ENCODE measurements around the gene BCAS3. TPM values are rescaled to one million over a fixed set of nuclear protein-coding genes. Genes with fewer than 3 reads are reported as not detected.

BCAS3 gene
- total RNA-seq, 1 donor from 2014 or later: 43.6 TPM

GRCh38 chr17:61204456-61204855 lies 526.8 kb downstream of the BCAS3 start:
- DNase-seq: no peak

DNA sequence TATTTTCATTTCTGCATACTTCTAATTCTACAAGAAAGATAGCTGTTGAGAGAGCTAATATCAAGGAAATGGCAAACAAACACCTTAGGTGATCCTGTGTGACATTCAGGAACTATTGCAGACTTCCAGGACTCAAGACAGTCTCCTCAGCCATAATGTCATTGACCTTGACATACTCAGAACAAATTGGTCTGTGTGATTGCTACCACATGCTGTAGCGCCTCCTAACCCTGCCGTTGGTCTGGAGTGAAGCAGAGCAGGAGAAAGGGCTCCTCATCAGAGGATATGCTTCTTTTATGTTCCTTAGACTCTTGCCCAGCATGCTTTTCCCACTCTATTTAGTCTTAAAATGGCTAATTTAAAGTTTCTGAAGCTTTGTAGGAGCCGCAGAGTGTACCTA lies 527.8 kb downstream of the BCAS3 start:
- DNase-seq: no peak

DNA sequence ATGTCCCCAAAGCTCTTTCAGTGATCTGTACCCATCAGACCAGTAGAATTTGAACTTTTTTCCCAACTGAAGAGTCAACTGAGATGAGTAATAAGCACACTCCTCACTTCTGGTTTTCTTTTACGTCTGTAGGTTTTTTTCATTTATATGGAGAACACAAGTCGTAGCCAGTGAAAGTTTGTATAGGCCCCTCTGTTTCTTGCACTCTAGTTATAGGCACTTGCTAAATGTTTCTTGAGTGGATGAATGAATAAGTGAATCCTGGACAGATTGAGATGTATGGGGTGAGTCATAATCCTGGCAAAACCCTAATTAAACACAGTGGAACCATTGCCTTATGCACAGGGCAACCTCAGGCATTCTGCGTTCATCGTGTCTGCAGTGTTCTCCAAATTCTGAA lies 528.3 kb downstream of the BCAS3 start:
- DNase-seq: no peak

GRCh38 chr17:61206922-61207321 lies 529.3 kb downstream of the BCAS3 start:
- DNase-seq: no peak

GRCh38 chr17:61208301-61209105 lies 530.9 kb downstream of the BCAS3 start:
- DNase-seq: peak; percentile 46

- no peak for DNase-seq
Measured at GRCh38 chr17:61209106-61209439, 531.4 kb downstream of the BCAS3 start.

DNA sequence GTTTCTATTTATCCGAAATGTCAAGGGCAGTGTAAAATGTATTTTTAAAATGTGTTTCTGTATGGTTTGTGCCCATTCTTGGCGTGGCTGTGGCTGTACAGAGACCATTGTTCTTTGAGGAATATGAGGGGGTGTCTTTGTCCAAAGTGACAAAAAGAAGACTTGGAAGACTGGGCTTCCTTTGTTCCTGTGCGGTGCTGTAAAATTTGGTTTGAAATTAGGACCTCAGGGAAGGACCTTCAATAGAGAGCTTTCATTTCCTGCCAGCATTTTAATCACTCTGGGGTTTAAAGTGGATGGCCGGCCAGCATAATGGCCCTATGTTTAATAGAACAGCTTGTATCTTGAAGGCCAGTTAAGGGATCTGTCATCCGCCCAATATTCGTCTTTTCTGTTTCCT lies 531.9 kb downstream of the BCAS3 start:
- no peak for DNase-seq

DNA sequence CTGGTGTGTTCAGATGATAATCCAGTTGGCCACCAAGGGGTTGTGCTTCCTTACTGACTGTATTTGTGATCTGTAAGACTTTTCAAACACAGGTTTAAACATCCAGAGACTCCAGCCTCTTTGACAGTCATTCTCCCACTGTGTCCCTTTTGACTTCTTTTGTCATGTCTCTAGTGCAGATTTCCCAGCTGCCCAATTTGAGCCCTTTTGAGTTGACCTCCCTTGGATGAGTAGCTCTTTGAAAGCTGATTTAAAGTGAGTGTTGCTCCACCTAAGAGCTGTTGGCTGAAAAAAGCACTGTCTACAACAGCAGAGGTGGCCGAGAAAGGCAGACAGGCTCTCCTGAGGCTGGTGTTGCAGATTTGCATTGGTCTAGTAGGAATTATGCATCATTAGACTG lies 533.6 kb downstream of the BCAS3 start:
- no peak for DNase-seq

GRCh38 chr17:61212655-61213054 lies 535.0 kb downstream of the BCAS3 start:
- no peak for DNase-seq

DNA sequence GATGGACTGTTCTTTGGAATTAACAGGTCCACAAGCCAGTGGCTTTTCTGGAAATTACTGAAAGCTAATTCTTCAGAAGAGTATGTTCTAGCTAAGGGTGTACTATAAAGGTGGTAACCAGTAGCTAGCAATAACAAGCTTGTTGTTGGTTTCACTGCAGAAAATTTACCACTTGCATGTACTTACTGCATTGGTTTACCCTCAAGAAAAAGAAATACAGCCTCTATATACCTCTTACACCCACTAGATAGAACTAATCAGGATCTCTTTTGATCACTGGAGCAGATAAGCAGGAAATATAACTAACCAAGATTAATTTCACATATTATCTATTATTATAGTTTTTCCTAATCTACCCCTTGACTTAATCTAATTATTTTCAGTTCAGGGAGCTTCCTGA lies 537.1 kb downstream of the BCAS3 start:
- no peak for DNase-seq

- no peak for DNase-seq
Measured at GRCh38 chr17:61216066-61216465, 538.4 kb downstream of the BCAS3 start.

DNA sequence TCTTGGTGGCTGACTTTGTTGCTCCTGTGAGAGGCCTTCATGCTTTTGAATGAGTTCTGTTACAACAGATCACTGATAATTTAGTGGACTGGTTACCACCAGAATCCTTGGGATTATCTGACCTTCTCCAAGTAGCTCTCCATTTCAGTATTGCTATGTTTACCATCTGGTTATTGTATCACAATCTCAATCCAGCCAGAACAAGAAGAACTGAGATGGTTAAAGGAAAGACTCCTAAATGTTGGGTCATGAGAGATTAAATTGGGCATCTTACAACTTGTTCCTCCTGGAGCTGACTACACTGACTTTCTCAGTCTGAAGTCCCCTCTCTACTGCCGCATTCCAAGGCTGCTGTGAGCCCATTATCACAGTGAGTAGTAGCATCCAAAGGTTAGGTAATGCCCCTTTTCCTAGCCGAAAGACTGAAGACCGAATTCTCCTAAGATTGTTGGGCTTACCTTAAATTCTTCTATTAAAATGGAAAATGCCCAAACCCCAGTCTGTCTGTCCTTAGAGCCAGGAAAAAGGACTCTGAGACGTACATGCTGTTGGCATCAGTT lies 540.3 kb downstream of the BCAS3 start:
- no peak for DNase-seq

DNA sequence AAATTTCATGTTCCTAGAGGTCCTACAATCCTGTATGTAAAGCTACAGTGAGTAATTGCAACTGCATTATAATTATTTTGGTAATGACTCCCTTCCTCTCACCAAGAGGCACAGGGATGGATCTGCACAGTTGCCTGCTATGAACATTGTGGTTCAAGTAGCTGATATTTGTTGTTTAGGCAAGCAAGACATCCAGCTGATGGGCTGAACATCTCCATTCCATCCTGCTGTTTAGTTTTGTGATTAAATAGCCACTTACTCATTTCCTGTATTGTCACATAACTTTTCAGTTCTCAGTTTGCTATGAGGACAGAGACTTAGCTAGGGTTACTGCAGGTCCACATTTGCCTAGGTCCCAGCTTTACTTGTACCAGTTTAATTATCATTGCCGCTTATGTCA lies 540.8 kb downstream of the BCAS3 start:
- no peak for DNase-seq

DNA sequence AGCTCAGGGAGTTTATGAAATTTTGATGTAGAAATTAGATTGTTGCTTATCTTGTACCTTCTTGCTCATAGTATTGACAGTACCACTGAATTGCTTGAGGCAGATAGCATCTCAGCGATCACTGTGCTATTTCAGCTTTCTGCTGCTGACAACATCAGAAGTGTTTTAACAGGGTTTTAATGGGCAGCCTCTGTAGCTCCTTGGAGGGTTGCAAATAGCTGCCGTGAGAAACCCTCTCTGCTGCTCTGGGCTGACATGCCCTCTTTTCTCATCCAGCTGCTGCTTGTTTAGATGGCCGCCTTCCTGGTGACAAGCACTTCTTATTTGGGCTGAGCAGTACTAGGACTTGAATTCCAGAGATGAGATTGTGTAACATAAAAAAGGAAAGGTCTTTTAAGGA lies 541.8 kb downstream of the BCAS3 start:
- DNase-seq: no peak

GRCh38 chr17:61221181-61221580 lies 543.5 kb downstream of the BCAS3 start:
- DNase-seq: no peak

- DNase-seq: no peak
Measured at GRCh38 chr17:61221597-61222471, 544.2 kb downstream of the BCAS3 start.

DNA sequence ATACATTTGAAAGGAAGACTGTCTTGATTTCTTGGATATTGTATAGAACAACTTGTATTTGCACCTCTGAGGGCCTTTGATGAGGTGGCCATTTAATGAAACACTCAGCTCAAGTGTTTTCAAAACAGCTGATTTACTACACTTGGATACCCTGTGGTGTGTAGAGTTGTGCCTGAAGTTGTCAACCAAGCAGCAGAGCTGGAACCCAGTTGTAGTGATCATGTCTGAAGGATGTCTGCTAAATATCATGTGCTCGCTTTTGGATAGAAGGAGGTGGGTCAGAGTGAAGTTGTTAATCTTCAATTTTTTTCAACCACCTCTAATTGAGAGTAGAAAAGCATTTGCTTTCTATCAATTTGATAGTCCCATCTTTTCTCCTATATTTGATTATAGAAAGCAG lies 546.1 kb downstream of the BCAS3 start:
- DNase-seq: no peak

- no peak for DNase-seq
Measured at GRCh38 chr17:61225178-61225882, 547.7 kb downstream of the BCAS3 start.

- DNase-seq: no peak
Measured at GRCh38 chr17:61227866-61228265, 550.2 kb downstream of the BCAS3 start.

- no peak for DNase-seq
Measured at GRCh38 chr17:61230461-61230860, 552.8 kb downstream of the BCAS3 start.

- no peak for DNase-seq
Measured at GRCh38 chr17:61230972-61231820, 553.5 kb downstream of the BCAS3 start.

DNA sequence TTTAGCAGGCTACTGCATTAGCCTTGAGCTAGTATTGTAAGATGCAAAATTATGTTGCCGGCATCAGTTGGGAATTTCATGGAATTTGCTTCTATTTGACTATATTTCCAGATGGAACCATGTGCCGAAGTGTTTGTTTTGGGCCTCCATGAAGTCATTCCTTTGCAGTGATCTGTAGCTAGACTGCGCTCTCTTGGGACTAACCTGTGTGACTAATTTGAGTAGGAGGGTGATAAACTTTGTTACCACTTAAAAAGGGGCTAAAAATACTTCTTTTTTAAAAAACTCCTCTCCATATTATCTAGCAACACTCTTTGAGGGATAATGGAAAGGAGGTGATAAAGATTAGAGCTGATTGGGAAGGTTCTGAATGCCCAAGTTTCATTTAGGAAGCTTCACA lies 555.2 kb downstream of the BCAS3 start:
- no peak for DNase-seq

Measured in skin of body (tissue), 2 donors.